GM21786 (cell line): ENCODE results near the gene DNAH6.

Experiments
- ATAC-seq: cut with Tn5 transposase; IDR thresholded peaks from one replicate; pipeline ENCODE4 v1.9.1; 2021; ENCODE audit not compliant: unreplicated experiment

The DNAH6 gene

DNA sequence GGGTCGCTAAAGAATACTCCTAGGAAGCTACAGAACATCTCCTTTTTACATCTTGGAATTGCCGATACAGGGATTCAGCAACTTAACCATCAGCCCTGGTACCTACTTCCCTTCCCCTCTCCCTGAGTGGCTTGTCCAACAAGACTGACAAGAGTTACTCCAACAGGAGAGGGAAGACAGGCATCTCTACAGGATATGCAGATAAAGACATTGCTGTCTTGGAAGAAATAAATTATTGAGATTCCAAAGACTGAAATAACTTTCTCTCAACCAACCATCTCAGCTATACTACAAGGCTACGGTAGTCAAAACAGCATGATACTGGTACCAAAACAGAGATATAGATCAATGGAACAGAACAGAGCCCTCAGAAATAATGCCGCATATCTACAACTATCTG is 277.3 kb downstream of the DNAH6 start:
- ATAC-seq = no peak

DNA sequence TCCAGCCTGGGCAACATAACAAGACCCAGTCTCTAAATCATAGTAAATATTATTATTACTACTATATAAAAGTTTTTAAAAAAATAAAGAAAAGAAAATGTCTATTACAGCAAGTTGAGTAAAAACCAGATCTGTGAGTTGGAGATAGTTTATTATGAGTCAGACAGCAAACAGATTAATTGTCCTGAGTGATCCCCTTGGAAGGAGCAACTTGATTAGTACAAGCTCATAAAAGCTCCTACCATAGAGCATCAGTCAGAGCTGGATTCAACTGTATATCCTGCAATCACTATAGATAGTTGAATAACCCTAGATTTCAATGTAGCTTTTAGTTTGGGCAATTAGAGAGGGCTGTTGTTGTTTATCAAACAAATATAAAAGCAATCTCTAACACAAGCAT is 280.5 kb downstream of the DNAH6 start:
- no peak for ATAC-seq

DNA sequence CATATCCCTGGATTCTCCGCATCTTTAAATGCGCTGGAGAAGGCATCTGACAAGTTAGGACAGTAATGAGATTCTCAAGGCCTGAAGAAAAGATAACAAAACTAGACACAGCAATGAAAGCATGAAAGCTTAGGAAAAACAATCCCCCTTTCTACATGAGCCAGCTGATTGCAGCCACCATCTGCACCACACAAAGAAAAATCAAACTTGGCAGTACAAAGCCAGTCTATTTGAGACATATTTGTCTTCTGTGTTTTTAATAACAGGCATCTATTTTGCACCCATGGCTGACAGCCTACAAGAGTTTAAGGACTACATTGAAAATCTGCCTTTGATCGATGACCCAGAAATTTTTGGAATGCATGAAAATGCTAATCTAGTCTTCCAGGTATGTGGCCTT is 281.0 kb downstream of the DNAH6 start:
- ATAC-seq = no peak

DNA sequence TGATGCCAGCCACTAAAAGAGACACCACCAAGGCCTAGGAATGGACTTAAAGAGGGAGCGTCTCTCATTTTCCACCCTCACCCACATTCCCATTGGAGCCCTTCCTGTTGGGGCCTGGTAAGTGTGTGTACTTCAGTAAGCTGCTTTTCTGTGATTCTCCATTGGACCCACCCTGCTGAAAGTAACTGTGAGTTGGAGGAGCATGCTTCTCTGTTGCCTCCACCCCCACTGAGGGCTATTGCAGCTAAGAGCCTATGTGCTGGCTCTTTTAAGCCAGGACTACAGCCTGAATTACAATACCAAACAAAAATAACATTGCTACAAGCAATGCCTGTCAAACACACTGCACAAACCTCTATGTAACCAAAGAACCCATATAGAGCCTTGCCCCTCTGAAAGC is 283.5 kb downstream of the DNAH6 start:
- ATAC-seq = no peak

DNA sequence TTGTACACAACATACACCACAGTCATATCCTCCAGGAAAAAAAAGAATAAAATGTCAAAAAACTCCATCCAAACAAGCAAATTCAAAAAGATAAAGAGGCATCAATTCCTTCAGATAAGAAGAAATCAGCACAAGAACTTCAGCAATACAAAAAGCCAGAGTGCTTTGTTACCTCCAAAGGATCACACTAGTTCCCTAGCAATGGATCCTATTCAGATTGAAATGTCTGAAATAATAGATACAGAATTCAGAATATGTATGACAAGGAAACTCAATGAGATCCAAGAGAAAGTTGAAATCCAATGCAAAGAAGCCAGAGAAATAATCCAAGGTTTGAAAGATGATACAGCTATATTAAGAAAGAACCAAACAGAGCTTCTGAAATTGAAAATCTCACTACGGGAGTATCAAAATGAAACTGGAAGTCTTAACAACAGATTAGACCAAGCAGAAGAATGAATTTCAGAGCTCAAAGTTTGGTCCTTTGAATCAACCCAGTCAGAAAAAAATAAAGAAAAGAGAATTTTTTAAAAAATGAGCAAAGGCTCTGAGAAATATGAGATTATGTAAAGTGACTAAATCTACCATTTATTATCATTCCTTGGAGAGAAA is 284.0 kb downstream of the DNAH6 start:
- ATAC-seq = peak; percentile 72

DNA sequence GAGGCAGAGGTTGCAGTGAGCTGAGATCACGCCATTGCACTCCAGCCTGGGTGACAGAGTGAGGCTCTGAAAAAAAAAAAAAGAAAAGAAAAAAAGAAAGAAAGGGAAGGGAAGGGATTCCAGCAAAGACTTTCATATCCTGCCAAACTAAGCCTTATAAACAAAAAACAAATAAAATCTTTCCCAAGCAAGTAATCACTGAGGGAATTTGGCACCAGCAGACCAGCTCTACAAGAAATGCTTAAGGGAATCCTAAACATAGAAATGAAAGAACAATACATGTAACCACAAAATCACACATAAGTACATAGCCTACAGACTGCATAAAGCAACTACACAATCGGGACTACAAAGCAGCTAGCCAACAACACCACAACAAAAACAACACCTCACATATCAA is 285.5 kb downstream of the DNAH6 start:
- ATAC-seq = no peak

DNA sequence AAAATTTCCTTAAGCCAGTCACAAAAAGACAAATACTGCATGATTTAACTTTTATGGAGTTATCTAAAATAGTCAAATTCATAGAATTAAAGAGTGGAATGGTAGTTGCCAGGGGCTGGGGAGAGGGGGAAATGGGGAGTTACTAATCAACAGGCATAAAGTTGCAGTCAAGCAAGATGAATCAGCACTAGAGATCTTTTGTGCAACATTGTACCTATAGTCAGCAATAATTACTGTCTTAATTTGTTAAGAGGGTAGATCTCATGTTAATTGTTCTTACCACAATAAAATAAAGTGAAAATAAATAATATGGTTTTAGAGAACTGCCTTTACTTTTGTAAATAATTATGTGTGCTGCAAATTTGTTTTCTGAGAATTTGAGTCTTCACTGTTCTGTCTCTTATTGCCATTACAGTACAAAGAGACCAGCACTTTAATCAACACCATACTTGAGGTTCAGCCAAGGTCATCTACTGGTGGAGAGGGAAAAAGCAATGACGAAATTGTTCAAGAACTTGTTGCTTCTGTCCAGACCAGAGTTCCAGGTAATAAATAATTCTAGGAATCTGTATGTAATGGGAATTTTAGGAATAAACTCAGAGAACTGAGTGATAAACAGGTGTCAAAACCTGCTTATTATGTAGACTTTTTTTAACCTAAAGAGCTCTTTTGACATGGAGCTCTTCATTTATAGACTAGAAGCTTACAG is 289.1 kb downstream of the DNAH6 start:
- ATAC-seq = no peak

DNA sequence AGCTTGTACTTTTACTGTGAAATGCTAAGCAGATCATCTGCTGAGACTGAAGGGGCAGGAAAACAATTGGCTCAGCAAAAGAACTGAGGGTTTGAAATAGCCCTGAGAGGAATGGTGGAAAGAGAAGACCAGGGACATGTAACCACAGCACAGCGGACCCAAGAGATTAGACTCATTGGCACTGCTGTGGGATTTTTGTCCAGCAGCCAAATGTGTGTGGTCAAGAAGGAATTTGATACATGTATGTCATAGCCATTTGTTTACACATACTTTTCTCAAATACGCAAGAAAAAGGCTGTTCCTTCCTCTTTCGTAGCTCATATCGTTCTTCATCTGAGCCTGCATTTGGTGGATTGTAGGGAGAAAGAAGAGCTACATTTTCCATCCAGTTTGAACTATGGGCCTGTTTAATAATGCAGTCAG is 290.8 kb downstream of the DNAH6 start:
- ATAC-seq = no peak

DNA sequence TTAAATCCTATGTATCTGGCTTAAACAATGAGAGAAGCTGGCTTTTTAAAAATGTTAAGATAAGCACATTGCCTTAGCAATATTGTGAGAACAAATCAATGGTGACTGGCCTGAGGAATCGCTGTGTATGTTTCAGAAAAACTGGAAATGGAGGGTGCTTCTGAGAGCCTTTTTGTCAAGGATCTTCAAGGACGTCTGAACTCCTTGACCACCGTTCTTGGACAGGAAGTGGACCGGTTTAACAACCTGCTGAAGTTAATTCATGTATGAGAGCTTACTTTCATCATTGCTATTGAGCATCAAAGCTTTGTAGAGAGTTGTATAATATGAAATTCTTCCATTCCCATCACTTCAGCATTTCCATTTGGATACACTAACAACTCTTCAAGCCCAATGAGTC is 292.0 kb downstream of the DNAH6 start:
- ATAC-seq = no peak

DNA sequence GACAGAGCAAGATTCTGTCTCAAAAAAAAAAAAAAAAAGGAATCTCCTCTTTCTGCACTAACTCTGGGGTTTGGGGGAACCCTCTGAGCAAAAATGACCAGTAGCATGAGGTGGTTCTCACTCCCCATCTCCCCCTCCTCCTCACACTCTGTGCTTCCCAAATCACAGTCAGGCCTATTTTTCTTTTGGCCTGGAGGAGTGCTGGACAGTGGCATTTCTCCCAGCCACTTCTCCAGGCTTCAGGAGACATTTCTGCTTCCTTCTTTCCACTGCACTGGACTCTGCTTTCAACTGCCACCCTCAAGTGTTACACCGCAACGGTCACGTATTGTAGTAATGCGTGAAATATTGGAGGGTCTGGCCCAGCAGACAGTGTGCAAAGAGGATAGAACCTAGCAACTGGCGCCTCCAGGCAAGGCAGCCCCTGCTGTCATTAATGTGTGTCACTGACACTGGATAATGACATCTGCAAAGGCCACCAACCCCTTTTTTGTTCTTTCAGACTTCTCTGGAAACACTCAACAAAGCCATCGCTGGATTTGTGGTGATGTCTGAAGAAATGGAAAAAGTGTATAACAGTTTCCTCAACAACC is 295.6 kb downstream of the DNAH6 start:
- ATAC-seq = no peak

DNA sequence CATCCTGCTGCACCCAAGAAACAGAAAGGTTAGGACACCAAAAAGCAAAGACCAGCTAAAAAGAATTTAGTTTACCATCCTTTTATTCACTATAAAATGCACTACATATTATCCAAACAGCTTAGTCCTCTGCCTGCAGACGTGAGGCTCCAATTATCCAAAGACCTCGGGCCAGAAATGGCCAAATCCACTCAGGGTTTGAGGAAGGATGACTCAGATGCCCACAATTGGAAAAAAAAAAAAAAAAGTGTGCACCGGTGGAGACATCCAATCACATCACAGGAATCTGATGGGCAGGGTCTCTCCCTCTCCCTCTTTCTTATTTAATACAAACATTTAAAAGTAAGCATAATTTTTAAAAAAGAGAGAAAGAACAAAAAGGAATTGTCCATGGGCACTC is 298.8 kb downstream of the DNAH6 start:
- no peak for ATAC-seq

DNA sequence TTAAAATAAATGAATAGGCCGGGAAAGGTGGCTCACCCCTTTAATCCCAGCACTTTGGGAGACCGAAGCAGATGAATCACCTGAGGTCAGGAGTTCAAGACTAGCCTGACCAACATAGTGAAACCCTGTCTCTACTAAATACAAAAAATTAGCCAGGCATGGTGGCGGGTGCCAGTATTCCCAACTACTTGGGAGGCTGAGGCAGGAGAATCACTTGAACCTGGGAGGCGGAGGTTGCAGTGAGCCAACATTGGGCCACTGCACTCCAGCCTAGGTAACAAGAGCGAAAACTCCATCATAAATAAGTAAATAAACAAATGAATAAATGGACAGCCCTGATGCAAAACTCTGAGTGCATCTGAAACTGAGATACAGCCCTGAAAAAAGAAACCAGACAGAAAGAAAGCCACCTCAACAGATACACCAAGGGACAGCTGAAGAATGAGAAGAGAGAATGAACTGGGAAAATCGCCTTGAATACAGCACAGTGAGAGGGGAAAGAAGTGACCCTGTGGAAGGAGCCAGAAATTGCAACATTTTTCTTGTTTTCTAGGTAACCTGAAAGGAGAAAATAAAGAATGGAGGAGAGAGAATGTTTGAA is 300.2 kb downstream of the DNAH6 start:
- ATAC-seq = peak; percentile 74

DNA sequence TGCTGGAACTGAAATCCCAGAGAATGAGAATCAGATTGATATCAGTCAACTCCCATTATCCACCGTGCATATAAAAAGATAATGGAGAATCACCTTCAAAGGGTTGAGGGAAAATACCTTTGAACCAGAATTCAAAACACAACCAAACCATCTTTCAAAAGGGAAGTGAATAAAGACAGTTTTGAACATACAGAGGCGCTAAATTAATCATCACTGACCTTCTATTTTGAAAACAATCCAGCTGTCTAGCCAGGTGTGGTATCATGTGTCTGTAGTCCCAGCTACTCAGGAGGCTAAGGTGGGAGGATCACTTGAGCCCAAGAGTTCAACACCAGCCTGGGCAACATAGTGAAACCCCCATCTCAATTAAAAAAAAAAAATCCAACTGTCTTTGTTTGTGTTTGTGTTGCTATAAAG is 300.9 kb downstream of the DNAH6 start:
- ATAC-seq = peak; percentile 91

DNA sequence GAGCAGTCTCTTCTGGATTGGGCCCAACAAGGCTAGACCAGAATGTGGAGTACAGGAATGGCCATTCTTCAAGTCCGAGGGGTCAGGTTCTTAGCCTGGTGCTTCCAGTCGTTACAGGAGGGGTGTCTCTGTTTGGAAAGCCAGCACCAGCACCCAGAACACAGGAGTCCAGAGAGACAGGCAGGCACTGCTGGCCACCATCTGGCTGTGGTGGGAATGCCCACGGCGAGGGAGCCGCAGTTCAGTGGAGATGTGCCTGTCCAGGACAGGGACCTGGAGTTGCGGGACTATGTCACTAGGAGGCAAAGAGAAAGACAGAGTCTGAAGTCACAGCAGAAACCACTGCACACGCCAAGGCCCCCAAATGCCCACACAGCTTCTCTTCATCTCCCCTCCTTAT is 305.5 kb downstream of the DNAH6 start:
- ATAC-seq = no peak

DNA sequence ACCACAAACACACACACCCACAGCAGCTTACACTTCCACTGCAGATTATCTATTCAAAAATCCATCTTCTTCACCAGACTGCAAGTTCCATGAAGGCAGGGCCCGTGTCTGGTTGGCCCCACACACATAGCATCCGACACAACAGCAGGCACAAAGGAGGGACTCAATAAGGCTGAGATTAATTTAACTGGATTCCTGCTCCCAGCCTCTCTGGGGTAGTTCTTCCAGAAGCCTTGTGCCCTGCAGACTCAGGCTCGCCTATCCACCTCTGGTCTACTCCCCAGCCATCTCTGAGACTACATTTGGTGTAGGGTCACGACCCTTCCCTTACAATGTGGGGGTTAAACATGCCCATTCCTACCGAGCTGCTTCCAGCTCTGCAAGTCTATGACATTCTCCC is 306.9 kb downstream of the DNAH6 start:
- ATAC-seq = no peak

DNA sequence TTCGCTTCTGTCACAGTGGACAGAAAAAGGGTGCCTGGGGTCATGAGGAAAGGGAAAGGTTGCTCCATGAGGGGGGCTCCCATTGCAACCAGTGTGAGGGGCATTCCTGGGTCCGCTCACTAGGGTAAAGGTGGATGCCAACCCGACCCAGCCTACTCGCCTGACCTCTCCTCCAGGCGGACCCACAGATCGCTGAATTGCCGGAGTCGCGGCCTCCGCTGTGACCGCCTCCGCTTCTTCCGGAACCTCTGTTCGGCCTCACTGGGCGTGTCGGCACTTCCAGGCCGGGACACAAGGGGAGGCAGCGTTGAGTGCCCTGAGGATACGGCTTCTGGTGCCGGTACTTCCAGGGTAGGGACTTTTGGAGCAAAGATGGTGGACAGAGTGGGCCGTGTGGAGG is 307.5 kb downstream of the DNAH6 start:
- ATAC-seq = no peak

DNA sequence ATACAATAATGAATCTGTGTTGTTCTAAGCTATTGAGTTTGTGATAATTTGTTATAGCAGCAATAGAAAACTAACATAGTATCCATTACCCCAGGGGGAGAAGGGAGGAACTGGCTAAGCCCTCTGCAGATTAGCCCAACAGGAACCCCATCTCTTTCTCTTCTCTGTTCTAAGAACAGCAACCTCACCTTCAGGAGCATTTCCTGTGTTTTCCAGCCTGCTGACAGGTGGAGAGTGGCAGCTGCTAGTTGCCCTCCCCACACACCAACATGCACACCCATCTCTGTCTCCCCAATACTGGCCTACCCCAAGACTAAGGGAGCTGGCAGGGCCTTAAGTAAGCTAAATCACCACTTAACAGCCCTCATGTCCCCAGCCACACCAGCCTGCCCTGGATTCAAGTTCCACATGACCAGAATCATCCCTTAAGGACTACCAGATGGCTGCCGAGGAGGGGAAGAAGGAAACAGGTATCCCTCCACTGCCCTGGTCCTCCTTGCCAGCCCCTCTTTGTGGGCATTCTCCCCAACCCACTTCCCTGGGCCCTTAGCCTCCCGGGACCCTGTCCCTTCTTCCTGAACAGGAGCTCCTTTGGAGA is 311.8 kb downstream of the DNAH6 start:
- ATAC-seq = no peak

DNA sequence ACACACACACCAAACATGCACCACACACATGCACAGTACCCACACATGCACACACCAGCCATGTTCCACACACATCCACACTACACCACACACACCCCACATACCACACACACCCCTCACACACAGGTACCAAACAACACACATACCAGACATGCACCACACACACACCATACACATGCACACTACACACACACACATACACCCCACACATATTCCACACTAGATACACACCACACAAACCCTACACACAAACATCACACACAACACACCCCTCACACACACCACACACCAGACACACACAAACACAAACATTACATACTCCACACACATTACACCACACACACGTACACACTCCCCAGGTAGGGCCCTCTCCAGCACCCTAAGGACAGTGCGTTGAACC is 313.4 kb downstream of the DNAH6 start:
- ATAC-seq = no peak

DNA sequence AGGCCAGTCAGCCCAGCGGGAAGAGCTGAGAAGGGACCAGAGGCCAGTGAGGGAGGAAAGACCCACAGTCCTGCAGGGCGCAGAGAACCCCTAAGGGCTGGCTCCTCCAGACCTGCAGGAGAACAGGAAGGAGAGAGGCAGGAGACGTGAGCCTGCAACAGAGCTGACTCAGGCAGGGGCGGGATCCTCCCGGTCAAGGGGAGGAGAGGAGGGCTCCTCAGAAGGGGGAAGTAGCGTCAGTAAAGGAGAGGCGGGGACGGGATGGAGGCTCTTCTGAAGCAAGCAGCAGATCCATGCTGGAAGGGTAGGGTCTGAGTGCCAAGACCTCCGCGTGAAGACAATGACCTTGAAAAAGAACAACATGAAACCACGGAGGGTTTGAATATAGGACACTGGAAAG is 313.8 kb downstream of the DNAH6 start:
- no peak for ATAC-seq

DNA sequence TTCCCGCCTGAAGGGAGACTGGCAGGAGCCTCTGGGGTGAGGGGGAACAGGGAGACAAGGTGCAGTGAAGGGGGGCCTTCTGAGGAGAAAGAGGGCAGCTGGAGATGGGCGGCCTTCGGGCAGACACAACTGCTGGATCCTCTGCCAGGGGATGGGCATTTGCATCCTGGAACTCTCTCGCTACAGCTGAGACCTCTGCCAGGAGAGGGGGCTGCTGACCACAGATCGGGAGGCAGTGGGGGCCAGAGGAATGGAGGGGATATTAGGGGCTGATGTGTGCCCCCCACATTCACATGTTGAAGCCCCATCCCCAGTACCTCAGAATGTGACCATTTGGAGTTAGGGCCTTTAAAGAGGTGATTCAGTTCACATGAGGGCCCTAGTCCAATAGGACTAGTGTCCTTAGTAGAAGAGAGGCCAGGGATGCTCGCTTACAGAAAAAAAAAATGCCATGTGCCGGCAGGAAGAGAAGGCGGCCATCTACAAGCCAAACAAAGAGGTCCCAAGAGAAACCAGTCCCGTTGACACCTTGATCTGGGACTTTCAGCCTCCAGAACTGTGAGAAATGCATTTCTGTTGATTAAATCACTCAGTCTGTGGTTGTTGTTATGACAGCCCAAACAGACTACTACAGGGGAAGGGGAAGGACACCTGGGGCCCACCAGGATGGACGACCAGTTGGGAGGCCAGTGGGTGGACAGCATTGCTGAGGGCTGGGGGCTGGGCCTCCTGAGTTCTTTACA is 314.6 kb downstream of the DNAH6 start:
- no peak for ATAC-seq
